ENCODE measurements around the gene FLNC.

FLNC gene

DNA sequence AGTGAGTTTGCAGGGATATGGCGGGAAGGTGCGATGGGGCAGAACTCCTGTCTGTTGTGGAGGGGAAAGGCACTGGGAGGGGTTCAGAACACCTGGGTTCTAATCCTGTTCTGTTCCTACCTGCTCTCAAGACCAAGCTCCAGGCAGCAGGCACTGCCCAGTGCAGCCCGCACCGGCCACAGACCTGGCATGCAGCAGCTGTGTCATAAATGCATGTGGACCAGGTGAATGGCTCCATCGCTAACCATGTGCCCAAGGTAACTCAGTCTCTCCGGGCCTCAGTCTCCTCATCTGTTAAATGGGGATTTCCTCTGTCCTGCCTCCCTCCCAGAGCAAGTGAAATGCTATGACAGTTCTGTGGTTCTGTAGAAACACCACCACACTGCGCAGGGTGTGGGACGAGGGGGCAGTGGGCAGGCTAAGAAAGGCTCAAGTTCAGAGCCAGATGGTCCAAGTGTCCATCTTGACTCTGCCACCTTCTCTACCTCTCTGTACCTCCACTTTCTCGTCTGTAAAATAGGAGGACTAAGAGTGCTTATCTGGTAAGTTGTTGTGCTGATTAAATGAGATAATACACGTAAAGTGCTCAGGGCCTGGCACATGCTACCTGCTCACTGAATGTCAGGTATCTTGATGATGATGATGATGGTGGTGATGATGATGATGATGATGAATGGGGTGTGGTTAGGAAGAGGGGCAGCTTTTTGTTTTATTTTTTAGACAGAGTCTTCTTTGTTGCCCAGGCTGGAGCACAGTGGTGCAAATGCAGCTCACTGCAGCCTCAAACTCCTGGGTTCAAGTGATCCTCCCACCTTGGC, 55.4 kb downstream of the FLNC start:
- DNase-seq, result no peak
- TF ChIP-seq POLR2A (IDR thresholded peaks at IDR 0.05; ENCODE audit: low read length), result no peak
- TF ChIP-seq GATA1 (IDR thresholded peaks at IDR 0.05; ENCODE audit: low read depth, low read length), result no peak

DNA sequence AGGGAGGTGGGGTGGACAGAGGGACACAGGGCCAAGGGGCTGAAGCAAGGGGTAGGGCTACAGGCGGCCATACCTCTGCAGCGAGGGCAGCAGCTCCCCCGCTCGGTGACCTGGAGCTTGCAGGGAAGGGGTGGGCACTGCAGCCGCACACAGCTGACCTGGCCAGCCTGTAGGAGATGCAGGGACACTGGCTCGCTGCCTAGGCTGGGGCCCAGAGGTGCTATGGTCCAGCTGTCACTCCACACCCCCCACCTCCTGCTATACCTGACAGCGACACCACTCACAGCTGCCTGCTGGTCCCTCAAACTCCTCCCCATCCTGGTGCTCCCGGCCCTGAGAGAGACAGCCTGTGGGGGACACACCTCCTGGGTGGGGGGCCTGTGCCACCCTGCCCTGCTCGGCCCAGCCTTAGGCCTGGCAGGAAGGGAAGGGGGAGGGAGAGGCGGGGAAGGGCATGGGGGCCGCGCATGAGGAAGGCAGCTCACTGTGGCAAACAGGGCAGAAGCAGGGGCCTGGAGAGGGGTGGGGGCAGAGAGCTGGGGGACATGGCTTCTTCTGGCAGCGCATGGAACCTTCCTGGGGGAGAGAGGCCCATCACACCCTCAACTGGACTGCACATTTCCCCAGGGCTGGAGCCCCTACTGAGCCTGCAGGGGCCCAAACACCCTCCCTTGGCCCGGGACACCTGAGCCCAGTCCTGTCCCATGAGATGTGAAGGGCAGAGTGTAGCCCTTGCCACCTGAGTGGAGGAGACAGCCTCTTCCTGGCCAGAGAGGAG, 56.4 kb downstream of the FLNC start:
- DNase-seq, result no peak
- TF ChIP-seq GATA1 (IDR thresholded peaks at IDR 0.05; ENCODE audit: low read depth, low read length), result no peak
- TF ChIP-seq POLR2A (IDR thresholded peaks at IDR 0.05; ENCODE audit: low read length), result no peak

DNA sequence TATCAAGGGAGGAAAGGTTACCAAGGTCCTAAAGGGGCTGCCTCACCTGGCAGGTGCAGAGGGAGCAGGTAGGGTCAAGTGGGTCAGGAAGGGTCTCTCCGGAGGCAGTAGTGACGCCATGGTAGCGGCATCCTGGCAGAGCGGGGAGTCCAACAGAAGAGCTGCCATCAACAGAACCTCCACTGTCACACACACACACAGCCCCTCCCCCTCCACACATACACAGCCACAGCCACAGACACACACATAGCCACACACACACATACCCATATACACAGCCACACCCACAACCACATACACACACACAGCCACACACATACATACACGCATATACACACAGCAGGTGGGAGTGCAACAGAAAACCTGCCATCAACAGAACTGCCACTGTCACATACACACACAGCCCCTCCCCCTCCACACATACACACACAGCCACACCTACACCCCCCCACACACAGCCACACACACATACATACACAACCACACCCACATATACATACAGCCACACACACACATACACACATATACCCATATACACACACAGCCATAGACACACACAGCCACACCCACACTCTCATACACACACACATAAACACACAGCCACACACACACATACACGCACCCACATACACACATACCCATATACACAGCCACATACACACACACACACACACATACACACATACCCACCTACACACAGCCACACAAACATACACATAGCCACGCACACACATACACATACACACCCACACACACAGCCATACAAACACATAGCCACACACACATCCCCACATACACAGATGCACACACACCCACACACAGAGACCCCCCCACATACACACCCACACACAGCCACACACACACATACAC, 57.2 kb downstream of the FLNC start:
- no peak for TF ChIP-seq POLR2A (IDR thresholded peaks at IDR 0.05; ENCODE audit: low read length)
- TF ChIP-seq GATA1 (IDR thresholded peaks at IDR 0.05; ENCODE audit: low read depth, low read length), result no peak
- DNase-seq, result peak in 1 of 2 experiments; percentile 24

DNA sequence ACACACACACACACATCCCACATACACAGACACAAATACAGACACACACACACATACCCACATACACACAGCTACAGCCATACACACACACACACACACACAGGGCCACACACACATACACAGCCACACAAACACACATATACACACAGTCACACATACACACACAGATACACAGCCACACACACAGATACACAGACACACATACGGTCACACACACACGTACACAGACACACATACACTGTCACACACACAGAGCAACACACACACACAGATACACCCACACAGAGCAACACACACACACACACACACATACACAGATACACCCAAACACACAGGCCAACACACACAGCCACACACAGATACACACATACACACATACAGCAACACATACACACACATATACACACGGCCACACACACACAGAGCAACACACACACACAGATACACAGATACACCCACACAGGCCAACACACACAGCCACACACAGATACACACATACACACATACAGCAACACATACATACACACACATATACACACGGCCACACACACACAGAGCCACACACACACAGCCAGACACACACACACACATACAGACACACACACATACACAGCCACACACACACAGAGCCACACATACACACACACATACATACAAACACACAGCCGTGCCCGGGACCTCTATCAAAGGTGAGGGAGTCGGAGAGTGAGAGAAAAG, 58.0 kb downstream of the FLNC start:
- TF ChIP-seq GATA1 (IDR thresholded peaks at IDR 0.05; ENCODE audit: low read depth, low read length), result no peak
- no peak for TF ChIP-seq POLR2A (IDR thresholded peaks at IDR 0.05; ENCODE audit: low read length)
- DNase-seq, result no peak

DNA sequence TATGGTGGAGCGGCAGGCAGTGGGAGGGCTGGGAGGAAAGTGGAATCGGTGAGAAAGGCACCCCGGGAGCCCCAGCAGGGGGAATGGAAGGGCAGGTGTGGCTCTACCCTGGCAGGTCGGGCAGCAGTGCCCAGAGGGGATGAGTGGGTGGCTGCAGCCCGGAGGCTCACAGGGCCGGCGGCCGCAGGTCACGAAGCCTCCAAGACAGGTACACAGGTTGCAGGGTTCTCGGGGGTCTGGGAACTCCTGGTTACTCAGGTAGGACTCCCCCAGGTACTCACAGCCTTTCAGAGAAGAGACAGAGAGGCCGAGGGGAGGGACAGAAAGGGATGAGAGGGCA, 58.5 kb downstream of the FLNC start:
- DNase-seq, result no peak
- TF ChIP-seq GATA1 (IDR thresholded peaks at IDR 0.05; ENCODE audit: low read depth, low read length) (no peak), POLR2A (IDR thresholded peaks at IDR 0.05; ENCODE audit: low read length) (no peak)

DNA sequence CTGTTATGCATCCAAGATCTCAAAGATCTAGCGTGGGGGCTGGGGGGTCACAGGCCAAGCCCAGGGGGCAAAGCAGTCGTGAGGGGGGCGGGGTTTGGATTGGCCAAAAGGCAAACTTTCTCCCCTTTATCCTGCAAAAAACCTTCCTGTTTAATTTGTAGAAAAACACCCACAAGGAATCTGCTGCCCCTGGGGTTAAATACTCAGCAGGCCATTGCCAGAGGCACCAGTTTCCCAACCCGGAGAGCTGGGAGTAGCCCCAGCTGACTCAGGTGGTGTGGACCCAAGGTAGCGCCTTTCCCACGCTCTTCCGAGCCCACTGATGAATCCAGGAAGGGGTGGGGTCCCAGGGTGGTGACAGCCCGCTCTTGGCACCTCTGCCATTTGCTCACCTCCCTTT, 58.9 kb downstream of the FLNC start:
- DNase-seq, result no peak
- TF ChIP-seq GATA1 (IDR thresholded peaks at IDR 0.05; ENCODE audit: low read depth, low read length), result no peak
- no peak for TF ChIP-seq POLR2A (IDR thresholded peaks at IDR 0.05; ENCODE audit: low read length)

DNA sequence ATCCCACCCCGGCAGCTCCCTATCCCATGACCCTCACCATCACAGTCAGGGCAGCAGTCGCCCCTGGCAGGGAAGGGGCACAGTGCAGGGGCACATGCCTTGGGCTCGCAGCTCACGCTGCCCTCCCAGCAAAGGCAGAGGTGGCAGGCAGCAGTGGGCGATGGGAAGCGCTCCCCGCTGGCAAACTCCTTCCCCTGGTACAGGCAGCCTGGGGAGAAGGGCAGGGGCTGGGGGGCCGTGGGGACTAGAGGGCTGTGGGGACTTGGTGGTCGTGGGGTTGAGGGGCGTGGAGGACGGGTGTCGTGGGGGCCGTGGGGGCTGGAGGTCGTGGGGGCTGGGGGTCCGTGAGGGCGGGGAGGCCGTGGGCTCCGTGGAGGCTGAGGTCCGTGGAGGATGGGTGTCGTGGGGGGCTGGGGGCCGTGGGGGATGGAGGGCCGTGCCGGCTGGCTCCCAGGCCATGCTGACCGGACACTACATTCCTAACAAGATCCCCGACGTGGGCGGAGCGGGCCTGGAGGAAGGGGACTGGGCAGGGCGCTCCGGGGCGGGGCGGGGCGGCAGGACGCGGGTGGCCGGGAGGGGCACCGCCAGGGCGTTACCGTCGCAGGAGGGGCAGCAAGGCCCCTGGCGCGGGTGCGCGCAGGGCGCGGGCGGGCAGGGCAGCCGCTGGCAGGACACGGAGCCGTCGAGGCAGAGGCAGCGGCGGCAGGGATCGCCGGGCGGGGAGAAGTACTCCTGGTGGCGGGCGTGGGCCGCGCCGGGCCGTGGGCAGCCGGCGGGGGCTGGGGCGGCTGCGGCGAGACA, 60.3 kb downstream of the FLNC start:
- TF ChIP-seq POLR2A (IDR thresholded peaks at IDR 0.05; ENCODE audit: low read length) (no peak), GATA1 (IDR thresholded peaks at IDR 0.05; ENCODE audit: low read depth, low read length) (no peak)

DNA sequence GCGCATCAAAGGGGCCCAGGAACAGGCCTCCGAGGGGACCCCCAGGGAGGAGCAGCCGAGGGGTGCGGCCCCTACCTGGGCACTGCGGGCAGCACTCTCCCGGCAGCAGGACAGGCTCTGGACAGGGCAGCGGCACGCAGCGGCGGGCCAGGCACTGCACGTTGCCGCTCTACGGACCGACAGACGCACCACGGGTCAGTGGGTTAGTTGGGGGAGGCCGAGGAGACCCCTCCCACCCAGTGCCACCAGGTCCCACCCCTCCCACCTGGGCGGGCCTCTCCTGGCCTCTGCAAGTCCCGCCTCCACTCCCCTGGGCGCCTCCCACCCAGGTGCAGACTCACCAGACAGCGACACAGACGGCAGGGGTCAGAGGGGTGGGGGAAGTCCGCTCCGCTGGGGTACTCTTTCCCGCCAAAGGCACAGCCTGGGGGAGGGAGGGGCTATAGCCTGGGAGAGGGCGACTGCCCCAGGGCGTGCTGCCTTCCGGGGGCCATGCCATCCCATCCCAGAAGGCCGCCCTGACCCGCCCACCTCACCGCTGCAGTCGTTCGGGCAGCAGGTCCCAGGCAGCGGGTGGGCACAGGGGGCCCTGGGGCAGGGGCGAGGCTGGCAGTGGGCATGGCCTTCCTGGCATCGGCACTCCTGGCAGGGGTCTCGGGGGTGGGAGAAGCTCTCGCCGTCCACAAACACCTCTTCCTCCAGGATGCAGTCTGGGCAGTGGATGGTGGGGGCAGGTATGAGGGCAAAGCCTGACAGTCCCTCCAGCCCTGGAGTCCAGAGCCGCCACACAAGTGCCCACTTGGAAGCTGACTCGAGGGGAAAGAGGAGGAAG, 61.1 kb downstream of the FLNC start:
- no peak for DNase-seq
- TF ChIP-seq GATA1 (IDR thresholded peaks at IDR 0.05; ENCODE audit: low read depth, low read length), result no peak
- TF ChIP-seq POLR2A (IDR thresholded peaks at IDR 0.05; ENCODE audit: low read length), result no peak

More for the DNA sequence above, 60.3 kb downstream of the FLNC start:
- no peak for DNase-seq

DNA sequence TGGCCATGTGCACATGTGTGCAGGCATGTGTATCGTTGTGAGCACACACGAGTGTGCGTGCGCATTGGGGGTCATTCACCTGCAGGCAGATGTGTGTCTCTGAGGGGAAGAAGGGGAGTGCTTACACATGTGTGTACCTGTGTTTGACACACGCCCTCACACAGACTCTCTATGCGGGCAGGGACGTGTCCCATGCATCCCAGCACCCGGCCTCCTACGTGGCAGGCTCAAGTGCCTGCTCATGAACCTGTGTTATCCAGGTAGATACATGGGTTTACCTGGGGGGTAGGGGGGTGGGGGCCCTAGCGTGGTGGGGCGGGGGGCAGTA, 61.7 kb downstream of the FLNC start:
- TF ChIP-seq GATA1 (IDR thresholded peaks at IDR 0.05; ENCODE audit: low read depth, low read length) (no peak), POLR2A (IDR thresholded peaks at IDR 0.05; ENCODE audit: low read length) (no peak)
- DNase-seq, result no peak

DNA sequence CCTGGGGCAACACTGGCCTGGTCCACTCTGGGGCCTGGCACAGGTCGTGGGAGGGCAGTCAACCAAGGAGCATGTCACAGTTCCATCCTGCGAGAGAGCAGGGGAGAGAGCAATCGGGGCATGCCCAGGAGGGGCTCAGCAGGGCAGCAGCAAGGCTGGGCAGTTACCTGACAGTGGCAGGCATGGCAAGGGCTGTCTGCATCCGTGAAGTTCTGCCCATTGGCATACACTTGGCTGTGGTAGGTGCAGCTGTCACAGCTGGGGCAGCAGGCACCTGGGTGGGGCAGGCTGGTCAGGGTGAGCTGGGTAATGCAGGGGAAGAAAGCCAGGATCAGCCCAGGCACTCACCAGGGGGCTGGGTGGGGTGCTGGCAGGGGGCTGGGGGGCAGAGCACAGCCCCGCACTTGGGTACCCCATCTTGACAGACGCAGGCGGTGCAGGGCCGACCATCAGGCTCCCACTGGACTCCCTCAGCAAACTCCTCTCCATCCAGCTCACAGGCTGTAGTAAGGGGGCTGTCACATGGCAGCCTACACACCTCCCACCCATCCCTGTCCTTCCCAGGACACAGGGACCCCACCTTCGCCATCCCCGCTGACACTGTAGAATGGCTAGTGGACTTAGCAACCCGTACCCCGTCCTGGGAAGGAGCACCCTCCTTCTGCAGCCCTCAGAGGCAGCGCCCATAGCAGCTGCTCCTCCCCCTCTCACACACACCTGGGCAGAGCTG, 62.5 kb downstream of the FLNC start:
- TF ChIP-seq GATA1 (IDR thresholded peaks at IDR 0.05; ENCODE audit: low read depth, low read length) (no peak), POLR2A (IDR thresholded peaks at IDR 0.05; ENCODE audit: low read length) (no peak)
- no peak for DNase-seq

All from erythroblast (primary cell).